Daoy (cell line): Measurements from ENCODE around the gene GTF3C2. TPM values are rescaled to one million over a fixed set of nuclear protein-coding genes. Genes with fewer than 3 reads are reported as not detected.
A peak's percentile ranks its signal among the peaks of the same experiment; 100 is the strongest.
"Not testable (repeated sequence)": the region's sequence is repeated elsewhere in the genome, so short reads cannot be mapped to it uniquely, and the experiment has no call there.

Experiments used
- DNase-seq: peaks from one replicate; pipeline ENCODE4 v3.0.0-alpha.2; 2015; ENCODE audit warnings: low read depth
- total RNA-seq: library from RNA; depleted of rRNA; stranded (reverse); fragments of >200 nt; shearing (Covaris generic); gene quantifications from 2 replicates; pipeline ENCODE4 v1.2.3, GENCODE V29; 2014

Gene GTF3C2
- total RNA-seq, 1 experiment from 2014 or later = 49.1 TPM

- DNase-seq = no peak
Observed at GRCh38 chr2:27373567-27373966, 17.0 kb upstream of the GTF3C2 start.

GRCh38 chr2:27372937-27373336, 16.4 kb upstream of the GTF3C2 start:
- DNase-seq = no peak

- DNase-seq = peak; percentile 48
Observed at GRCh38 chr2:27370816-27371620, 14.5 kb upstream of the GTF3C2 start.

DNA sequence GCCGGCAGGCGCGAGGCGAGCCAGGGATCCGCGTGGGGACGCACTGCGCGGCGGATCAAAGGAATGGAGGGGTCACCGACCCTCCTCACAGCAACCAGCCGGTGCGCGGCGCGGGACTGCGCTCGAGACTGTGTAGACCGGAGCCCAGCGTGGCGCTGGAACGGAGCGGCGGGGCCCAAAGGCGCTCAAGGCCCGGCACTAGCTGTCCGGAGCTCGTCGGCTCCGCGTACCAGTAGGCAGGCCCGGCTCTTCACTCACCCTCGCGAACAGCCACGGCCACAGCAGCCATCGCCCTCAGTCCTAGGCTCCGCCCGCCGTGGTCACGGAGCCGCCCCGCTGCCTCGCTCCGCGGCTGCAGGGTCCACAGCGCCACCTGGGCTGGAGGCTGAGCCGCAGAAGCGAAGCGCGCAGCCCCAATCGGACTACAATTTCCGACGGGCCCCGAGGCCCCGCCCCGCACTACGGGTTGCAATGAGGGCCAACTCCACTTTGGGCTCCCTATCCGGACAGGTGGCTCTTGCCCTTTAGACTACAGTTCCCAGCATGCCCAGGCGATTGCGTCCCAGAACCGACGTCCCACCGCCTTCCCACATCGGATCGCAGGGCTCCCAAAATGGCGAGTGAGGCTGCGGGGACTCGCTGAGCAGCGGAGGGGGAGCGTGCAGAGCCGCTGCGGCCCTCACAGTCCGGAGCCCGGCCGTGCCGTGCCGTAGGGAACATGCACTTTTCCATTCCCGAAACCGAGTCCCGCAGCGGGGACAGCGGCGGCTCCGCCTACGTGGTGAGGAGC, 13.7 kb upstream of the GTF3C2 start, which contains the start of the genes EIF2B4 and SNX17:
Gene EIF2B4, minus strand, starts transcription at position 313 of the 790 bp plus-strand sequence. Its CDS starts 24 bp downstream, at position 289.
Gene SNX17, plus strand, starts transcription at position 591 of the 790 bp plus-strand sequence. Its CDS starts 128 bp downstream, at position 719.
- peak; percentile 99 for DNase-seq

DNA sequence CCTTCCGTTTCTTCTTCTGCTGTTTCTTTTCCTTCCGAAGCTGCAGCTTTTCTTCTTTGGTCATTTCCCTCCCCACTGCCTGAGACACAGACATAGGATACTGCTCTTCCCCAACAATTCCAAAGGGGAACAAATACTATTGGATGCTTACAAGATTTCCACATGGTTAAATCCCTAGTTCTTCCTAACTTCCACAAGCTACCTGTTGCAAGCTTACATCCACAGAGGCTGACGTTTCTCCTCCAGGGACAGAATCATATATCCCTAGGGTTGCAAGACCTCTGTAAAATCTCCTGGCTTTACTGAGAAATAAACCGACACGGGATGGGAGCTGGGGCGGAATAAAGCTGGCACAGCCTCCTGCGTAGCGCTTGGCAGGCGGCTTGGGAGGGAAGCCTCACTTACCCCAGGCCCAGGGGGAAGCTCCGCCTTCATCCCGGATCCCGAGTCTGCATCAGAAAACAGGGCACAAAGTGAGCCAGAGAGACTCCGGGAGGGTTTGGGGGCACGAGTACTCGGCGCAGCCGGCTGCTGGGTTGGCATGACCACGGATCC, 13.0 kb upstream of the GTF3C2 start:
- DNase-seq = peak; percentile 77

DNA sequence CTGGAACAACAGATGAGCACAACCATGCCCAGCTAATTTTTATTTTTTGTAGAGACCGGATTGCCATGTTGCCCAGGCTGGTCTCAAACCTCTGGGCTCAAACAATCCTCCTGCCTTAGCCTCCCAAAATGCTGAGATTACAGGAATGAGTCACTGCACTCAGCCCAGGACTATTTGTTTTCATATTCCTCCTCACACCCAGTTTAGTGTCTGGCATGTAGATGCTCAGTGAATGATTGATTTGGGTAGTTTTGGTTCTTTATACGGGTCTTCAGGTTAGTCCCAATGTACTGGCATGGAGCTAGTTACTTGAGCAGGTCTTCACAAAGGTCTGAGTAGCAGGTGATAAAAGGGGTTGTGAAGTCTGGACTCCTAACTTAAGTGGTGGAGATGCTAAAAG, 7.4 kb upstream of the GTF3C2 start:
- DNase-seq = no peak

DNA sequence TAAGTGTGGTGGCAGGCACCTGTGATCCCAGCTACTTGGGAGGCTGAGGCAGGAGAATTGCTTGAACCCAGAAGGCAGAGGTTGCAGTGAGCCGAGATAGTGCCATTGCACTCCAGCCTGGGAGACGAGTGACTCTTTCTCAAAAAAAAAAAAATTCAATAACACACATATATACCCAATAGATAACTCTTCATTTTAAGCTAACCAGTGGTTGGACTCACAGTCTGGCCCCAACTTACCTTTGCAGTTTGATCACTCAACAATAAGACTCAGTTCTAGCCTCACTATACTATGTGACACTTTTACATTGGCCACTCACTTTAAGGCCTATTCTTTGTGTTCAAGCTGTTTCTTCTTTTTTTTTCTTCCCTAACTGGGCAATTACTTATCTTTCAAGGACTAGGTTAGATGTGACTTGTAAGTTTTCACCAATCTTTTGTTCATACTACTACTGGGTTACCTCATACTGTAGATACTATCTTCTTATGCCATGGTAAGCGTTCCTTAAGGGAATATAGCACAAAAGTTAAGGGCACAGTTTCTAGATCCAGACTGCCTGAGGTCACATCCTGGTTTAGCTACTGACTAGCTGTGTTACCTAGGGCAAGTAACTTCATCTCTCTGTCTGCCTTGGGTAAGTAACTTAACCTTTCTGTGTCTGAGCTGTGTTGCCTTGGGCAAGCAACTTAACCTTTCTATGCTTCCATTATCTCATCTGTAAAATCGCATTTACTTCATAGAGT, 6.3 kb upstream of the GTF3C2 start:
- DNase-seq = no peak

GRCh38 chr2:27356056-27356381, 545 bp downstream of the GTF3C2 start:
- peak; percentile 64 for DNase-seq

DNA sequence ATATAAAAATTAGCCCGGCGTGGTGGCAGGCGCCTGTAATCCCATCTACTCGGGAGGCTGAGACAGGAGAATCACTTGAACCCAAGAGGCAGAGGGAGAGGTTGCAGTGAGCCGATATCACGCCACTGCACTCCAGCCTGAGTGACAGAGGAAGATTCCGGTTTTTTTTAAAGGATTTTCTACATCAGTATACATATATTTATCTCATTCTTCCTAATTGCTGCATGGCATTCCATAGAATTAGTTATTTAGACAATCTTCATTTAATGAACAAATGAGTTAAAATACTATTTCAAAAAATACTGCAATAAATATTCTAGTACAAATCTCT, 2.0 kb downstream of the GTF3C2 start:
- no peak for DNase-seq

- peak; percentile 39 for DNase-seq
Observed at GRCh38 chr2:27353762-27354596, 2.6 kb downstream of the GTF3C2 start.

- DNase-seq = not testable (repeated sequence)
Observed at GRCh38 chr2:27353386-27353761, 3.2 kb downstream of the GTF3C2 start.

GRCh38 chr2:27351802-27352598, 4.6 kb downstream of the GTF3C2 start:
- no peak for DNase-seq

DNA sequence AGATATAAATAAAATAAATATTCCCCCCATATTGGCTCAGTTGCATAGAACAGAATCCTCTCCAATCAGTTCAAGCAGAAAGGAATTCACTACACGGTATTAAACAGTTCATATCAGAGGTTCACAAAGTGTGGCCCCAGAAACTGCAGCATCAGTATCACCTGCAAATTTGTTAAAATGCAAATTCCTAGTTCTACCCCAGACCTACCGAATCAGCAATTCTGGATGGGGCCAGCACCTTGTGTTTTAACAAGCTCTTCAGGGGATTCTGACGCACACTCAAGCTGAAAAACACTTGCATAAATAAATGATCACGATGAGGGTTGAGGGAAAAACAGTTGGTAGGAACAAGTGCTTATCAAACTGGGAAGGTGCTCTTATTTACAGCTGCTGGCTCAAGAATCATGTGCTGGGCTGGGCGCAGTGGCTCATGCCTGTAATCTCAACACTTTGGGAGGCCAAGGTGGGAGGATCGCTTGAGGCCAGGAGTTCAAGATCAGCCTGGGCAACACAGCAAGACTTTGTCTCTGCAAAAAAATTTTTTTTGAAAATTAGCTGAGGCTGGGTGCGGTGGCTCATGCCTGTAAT, 6.4 kb downstream of the GTF3C2 start:
- DNase-seq = no peak

DNA sequence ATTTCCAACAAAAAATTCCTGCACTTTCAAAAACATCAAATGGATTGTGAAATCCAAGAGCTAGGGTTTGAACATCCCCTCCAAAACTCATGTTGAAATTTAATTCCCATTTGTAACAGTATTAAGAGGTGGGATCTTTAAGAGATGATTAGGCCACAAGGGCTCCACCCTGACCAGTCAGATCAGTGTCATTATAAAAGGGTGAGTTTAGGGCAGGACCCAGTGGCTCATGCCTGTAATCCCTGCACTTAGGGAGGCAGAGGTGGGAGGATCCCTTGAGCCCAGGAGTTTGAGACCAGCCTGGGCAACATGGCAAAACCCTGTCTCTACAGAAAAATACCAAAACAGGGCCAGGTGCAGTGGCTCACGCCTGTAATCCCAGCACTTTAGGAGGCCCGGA, 8.9 kb downstream of the GTF3C2 start:
- DNase-seq = no peak

- DNase-seq = no peak
Observed at GRCh38 chr2:27336173-27336572, 20.4 kb downstream of the GTF3C2 start.

- DNase-seq = no peak
Observed at GRCh38 chr2:27335311-27335710, 21.3 kb downstream of the GTF3C2 start.

DNA sequence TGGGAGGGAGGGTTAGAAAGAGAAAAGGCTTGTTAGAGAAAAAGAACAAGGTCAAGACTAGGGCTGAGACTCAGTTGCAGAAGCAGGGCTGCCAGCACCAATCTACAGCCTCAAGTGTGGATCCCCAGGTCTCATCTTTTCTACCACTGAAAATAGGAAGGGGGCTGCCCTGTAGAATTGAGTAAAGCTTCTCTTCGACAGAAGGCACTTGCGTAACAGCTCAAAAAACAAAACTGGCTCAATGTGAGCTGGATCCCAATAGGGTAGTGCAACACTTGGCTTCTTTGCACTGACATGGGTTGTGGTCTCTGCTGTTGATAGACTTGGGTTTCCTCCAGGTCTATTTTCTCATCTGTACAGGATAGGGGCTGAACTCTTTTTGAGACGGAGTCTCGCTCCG, 31.8 kb downstream of the GTF3C2 start:
- DNase-seq = no peak

GRCh38 chr2:27323596-27324285, 32.8 kb downstream of the GTF3C2 start:
- DNase-seq = no peak
